ENCODE data around the gene WDR62.
"Not testable (repeated sequence)": the region's sequence is repeated elsewhere in the genome, so short reads cannot be mapped to it uniquely, and the experiment has no call there.

The WDR62 gene

GRCh38 chr19:36113894-36114720 is 59.4 kb downstream of the WDR62 start:
- DNase-seq: no peak

DNA sequence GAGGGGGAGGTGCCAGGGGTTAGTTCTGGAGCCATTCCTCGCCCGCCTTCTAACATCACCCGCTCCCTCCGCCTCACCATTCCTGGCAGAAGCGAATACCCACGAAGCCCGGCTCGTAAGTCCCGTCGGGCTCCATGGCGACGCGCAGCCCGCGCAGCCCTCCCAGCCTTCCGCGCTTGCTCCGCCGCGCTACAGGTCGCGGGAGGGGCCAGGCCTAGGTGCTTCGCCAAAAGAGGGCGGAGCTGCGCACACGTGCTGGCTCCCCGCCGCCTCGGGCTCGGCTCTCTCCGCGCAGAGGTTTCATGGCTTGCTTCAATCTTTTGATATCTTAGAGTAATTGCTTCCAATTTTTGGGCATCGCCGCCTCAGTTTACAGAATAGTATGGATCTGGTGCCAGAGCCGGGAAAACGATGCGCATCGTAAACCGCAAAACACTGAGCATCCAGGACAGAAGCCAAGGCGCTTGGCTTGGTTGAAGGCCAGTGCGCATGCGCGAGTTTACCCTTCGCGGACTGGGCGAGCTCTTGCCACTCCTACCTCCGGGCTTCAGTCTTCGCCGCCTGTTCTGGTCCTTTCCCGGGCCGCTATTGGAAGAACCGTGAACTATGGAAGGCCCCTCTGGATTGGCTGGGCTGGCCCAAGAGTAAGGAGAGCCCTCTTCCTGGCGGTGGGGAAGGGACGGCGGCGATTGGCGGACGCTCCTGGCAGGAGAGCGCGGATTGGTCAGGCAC is 60.2 kb downstream of the WDR62 start, which contains the start of gene POLR2I:
Gene POLR2I, minus strand, starts transcription at position 155 of the 732 bp plus-strand sequence. Its CDS starts 19 bp downstream, at position 136.
- DNase-seq: peak; percentile 94 to 98 (median 97)

- DNase-seq: peak; percentile 88 to 92 (median 90)
These were observed 61.0 kb downstream of the WDR62 start, which contains the start of gene TBCB for GRCh38 chr19:36115453-36116343. TSS of gene TBCB (plus strand) at chr19:36115468. CDS start at chr19:36115561, 93 bp downstream.

GRCh38 chr19:36116344-36116637 is 61.6 kb downstream of the WDR62 start:
- no peak for DNase-seq

DNA sequence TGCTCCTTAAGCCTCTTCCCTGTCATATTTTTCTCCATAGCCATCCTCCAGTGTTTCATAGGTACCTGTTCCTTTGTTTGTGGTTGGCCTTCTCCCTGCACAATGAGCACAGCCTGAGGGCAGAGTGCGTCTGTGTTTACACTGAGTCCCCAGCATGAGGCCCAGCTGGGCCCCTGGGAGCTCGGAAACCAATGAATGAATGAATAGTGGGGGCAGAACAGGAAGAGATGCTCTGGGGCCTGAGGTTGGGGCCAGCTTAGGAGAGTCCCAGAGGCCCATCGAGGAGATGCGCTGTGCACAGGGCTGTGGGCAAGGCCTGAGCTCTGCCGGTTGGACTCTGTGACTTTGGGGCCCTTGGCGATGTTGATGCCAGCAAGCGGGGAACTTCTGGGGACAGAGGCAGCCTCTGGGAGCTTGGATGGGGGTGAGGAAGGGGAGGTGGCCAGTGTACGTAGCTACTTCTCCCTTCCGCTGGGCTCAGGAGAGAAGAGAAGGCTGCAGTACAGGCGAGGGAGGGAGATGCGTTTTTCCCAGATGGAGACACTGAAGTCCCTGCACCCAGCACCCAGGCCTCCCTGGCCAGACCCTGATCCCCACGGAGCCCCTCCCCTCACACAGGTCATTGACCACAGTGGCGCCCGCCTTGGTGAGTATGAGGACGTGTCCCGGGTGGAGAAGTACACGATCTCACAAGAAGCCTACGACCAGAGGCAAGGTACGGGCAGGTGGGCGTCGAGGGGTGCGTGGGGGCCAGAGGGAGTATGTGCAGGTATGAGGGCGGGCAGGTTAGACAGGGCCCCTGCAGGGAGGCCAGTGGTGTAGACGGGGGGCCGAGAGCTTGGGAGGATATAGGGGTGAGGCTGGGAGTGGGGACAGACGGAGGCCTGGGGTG is 65.6 kb downstream of the WDR62 start:
- no peak for DNase-seq

DNA sequence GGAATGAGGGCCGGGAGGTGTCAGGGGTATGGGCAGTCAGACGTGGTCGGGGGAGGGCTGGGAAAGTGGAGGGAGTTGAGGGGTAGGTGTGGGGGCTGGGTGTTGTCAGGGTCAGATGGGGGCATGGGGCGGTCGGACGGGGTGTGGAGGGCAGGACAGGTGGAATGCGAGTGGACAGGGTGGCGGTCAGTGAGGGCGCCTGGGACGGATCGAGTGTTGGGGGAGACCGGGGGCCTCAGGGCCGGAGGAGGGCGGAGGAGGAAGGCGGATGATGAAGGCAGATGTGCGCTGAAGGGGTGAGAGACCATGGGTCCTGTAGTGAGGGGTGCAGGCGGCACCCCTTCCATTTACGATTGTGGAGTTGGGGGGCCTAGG is 66.3 kb downstream of the WDR62 start:
- no peak for DNase-seq

GRCh38 chr19:36121486-36122124 is 66.9 kb downstream of the WDR62 start:
- no peak for DNase-seq

DNA sequence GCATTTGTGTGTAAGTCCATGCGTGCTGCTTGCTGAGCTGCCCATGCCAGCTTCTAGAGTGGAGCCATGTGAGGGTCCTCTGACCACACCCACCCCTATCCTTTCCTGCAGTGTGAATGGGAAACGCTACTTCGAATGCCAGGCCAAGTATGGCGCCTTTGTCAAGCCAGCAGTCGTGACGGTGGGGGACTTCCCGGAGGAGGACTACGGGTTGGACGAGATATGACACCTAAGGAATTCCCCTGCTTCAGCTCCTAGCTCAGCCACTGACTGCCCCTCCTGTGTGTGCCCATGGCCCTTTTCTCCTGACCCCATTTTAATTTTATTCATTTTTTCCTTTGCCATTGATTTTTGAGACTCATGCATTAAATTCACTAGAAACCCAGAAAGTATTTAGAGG is 70.9 kb downstream of the WDR62 start:
- no peak for DNase-seq

DNA sequence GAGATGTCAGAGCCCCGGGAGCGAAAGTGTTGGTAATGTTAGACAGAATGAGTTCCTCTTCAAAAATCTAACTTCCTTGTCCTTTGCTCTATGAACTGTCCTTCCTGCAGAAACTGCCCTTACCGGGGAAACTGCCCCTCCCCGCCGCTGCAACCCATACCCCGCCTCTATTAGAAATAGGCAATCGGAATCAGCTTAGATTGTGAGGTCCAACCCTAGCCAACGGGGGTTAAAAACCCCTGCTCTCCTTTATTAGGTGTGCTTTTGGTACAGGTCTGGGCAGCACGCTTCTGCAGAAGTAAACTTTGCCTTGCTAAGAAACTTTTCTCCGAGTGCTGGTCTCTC is 73.7 kb downstream of the WDR62 start:
- no peak for DNase-seq

DNA sequence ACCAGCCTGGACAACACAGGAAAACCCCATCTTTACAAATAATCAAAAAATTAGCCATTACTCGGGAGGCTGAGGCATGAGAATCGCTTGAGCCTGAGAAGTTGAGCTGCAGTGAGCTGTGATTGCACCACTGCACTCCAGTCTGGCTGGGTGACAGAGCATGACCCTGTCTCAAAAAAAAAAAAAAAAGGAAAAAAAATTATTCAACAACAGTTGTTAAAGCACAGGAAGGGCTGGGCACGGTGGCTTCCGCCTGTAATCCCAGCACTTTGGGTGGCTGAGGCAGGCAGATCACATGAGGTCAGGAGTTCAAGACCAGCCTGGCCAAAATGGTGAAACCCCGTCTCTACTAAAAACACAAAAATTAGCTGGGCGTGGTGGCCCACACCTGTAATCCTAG is 76.5 kb downstream of the WDR62 start:
- DNase-seq: not testable (repeated sequence)

- DNase-seq: not testable (repeated sequence)
These were observed 80.2 kb downstream of the WDR62 start for GRCh38 chr19:36134867-36135266.

- DNase-seq: no peak
These were observed 82.4 kb downstream of the WDR62 start for GRCh38 chr19:36136964-36137686.

GRCh38 chr19:36139120-36139472 is 84.4 kb downstream of the WDR62 start:
- no peak for DNase-seq

GRCh38 chr19:36139473-36140303 is 85.0 kb downstream of the WDR62 start, which contains the start of gene CAPNS1:
TSS of gene CAPNS1 (plus strand) at chr19:36140066. CDS start at chr19:36141012, 946 bp downstream.
- DNase-seq: peak; percentile 77 to 82 (median 80)

- DNase-seq: peak in 1 of 4 experiments; percentile 54
These were observed 85.8 kb downstream of the WDR62 start for GRCh38 chr19:36140304-36141038.

- DNase-seq: peak; percentile 69 to 89 (median 76)
These were observed 86.6 kb downstream of the WDR62 start for GRCh38 chr19:36141039-36141927.

DNA sequence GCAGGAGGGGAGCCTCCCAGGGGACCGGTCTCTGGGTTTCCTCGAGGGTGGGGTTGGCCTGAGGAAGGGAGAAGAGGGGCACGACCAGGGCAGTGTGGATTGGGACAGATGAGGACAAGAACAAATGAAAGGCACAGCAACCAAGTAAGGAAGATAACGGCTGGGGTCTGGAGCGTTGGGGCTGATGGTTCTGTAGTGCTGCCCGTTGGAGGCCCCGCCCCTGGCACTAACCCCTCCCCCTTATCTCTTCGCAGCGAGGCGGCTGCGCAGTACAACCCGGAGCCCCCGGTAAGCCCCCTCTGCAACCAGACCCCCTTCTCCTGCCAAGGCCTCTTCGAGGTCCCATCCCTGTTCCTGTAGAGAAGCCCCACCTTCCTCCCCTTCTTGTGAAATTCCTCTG is 87.3 kb downstream of the WDR62 start:
- DNase-seq: no peak

DNA sequence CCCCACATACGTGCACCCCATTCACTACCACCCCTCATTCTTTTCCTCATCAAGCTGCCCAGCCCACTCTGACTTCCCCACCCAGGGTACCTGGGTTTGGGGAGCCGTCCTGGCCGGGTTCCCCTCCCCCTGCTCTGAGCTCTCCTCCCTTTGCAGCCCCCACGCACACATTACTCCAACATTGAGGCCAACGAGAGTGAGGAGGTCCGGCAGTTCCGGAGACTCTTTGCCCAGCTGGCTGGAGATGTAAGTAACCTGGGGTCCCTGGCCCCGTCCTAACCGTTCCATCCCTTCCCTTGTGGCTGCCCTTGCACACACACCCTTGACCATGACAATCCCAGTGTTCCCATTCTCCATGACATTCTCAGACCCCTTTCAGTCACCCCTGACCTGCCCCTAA is 87.8 kb downstream of the WDR62 start:
- no peak for DNase-seq

Data from activated CD4-positive, CD25-positive, alpha-beta regulatory T cell (primary cell).